SK-N-DZ (cell line): Measurements from ENCODE around the gene TBCK.

ENCODE experiments used
- DNase-seq: peaks from one replicate; pipeline ENCODE4 v3.0.0-alpha.2; 2015; ENCODE audit warnings: low spot score

TBCK gene

GRCh38 chr4:106287353-106287969, 28.5 kb downstream of the TBCK start:
- DNase-seq: no peak

GRCh38 chr4:106286611-106287010, 29.4 kb downstream of the TBCK start:
- DNase-seq: no peak

DNA sequence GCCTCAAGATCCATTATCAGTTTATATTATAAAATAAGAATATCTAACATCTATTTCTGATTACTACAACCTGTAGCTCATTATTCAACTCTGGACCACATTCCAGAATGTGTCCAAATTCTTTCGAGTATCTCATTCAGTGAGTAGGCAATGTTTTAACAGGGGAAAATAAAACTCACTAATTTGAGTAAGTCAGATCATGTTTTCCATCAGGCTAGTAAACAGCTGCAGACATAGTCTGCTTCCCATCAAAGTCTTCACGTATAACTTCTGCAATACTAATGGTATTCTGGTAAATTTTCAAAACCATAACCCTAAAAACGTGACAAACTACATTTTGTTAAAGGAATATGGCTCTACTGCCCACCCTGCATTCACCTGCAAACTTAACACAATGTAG, 31.8 kb downstream of the TBCK start:
- no peak for DNase-seq

- no peak for DNase-seq
Measured at GRCh38 chr4:106277140-106277675, 38.8 kb downstream of the TBCK start.

DNA sequence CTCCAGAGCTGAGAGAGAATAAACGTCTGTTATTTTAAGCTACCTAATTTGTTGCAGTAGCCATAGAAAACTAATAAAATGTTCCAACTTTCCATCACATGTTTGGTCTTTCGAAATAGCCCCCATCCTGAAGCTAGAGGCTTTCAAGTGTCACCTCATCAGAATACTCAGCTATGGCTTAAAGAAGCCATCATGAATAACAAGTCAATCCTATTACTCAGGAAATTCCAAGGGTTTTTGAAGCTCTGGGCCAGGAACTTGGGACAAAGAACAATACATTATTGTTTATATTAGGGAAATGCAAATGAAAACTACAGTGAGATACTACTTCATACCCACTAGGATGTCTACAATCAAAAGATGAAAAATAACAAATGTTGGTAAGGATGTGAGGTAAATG, 42.2 kb downstream of the TBCK start:
- DNase-seq: no peak

DNA sequence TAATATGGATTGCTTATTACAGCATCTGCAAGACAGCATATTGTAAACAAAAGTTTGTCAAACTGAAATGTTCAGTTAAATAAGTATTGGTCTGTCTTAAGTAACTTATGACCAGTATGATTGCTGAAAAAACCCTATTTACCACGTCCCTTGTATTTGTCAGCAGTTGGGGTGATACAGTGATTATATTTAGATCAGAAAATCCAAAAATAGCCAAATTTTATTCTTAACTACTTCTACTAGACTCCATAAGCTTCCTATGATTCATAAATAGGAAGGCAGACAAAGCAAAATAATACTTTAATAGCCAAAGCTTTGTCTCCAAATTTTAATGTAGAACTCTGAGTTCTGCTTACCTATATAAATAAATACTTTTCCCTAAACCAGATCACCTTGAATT, 45.3 kb downstream of the TBCK start:
- DNase-seq: no peak

DNA sequence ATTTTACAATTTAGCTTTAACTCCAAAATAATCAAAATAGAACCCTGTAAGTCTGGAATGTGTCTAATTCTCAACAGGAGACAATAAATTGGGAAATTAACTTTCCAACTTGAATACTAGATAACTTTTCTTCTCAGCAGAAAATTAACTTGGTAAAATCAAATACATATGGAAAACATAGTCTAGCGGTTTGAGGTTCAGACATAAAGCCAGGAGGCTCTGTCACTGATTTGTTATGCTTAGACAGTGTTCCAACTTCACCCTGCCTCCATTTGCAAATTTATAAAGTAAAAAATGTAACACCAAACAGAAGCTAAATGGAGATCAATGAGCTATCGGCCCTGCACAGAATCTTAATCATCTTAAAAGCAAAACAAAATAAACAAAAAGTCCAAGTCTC, 46.3 kb downstream of the TBCK start:
- DNase-seq: no peak

- DNase-seq: no peak
Measured at GRCh38 chr4:106268786-106269185, 47.2 kb downstream of the TBCK start.

GRCh38 chr4:106266201-106266600, 49.8 kb downstream of the TBCK start:
- DNase-seq: peak; percentile 34

DNA sequence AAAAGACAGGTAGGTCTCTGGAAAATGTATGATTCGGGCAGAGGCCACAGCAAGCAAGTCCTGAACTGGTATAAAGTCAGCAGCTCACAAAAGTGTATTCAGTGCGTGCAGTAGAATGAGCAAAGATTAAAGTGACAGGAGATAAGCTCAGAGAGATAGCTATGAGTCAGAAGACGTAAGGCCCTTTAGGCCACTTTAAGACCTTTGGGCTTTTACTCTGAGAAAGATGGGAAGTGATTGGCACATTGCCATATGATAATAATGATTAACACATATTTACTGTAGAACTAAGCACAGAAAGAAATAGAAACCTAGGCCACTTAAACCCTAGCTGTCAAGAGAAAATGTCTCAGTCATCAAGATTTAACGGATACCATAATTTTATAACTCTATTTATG, 51.7 kb downstream of the TBCK start:
- DNase-seq: no peak

DNA sequence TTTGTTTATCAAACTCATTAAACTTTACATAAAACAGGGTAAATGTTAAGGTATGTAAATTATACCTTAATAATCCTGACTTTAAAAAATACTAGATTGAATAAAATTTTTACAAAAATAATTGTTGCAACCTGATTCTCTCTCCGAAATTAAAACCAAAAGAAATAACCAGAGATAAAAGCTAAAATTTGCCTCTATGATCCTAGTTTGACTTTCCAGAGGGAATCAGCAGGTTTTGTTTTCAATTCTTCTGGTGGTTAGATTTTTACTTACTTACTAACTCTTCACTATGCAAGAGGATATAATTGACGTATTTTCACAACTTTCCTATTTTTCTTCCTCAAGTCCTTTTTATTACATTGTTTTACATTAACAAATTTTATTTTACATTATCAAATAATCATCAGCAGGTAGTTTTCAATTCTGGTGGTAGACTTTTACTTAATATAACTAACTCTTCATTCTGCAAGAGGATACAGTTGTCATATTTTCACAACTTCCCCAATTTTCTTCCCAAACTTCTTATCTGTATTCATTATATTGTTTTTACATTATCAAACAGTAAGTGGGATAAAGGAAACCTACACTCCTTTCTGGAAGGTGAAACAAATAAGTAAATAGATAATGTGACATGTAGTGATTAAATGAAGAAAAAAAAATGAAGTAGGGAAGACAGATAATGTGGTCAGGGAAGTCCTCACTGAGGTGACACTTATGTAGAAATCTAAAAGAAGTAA, 52.2 kb downstream of the TBCK start:
- no peak for DNase-seq

DNA sequence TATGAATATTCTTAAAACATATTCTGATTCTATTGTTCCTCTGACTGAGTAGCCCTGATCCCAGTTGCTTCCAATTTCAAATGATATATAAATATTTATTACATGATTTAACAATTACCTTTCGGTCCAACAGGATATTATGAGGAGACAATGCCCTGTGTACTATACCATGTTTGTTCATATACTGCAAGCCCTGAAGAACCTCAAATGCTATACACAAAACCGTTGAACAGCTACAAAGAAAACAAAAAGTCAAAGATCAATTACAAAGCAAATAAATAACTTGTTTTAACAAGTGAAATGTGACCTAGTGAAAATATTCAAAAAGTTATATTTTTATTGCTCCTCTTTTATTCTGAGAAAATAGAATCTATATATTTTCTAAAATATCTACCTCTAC, 54.0 kb downstream of the TBCK start:
- no peak for DNase-seq

- no peak for DNase-seq
Measured at GRCh38 chr4:106258145-106259045, 57.6 kb downstream of the TBCK start.

DNA sequence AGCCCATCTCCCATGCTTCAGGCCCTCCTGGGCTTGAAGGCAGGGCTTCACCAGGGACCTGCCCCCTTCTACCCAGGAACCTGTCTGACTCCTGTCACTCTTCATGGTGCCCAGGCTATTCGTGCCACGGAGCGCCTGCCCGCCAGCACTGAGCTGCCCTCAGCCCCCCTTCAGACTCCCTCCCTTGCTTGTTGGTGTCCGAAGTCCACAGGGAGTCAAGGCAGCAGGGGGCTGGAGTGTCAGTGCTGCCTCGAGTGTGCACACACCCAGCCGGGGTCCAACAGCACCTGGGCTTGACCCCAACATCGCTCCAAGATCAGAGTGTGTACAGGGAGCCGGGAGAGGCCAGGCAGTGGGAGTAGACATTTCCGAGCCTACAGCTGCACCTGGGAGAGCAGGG, 59.8 kb downstream of the TBCK start:
- DNase-seq: no peak

DNA sequence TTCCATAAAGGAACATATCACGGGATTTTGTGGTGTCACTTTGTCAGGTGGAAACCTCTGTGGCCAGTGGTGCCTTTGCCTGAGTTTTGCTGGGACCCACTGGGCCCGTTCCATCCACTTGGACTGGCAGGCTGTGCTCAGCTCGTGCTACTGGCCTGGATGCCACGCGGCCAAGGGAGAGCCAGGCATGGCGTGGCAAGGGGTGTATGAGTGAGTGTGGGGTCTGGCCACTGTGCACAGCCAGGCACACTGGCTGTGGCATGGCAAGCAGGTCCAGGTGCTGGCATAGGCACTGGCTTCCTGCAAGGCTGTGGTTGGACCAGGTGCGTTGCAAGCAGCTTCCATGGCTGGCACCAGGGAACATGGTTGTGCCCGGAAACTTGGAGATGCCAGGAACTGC, 60.8 kb downstream of the TBCK start:
- no peak for DNase-seq

DNA sequence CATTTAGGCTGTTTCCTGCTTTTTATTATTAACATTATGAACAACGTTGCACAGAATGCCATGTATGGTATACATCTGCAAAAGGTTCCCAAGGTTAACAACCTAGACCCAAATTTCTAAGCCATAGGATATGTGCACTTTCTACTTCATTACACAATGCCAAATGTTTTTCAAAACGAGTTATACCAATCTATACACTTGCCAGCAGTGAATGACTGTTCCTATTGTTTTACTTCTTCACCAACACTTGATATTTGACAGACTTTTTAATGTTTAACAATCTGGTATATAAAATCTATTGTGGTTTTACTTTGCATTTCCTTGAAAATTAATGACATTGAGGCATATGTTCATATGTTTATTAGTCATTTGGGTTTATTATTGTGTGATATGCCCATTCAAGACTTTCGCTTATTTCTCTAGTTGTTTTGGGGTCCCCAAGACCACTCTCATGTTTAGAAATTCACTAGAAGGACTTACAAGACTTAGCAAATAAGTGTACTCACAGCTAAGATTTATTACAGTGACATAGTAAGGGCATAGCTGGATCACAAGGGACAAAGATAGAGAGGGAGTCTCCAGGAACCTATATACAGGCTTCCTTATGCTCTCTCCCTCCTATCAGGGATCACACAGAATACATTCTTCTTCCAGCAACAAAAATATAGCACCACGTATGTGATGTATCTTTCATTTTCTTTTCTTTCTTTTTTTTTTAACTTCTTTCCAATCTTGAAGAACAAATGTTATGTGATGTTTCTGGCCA, 62.5 kb downstream of the TBCK start:
- DNase-seq: no peak

DNA sequence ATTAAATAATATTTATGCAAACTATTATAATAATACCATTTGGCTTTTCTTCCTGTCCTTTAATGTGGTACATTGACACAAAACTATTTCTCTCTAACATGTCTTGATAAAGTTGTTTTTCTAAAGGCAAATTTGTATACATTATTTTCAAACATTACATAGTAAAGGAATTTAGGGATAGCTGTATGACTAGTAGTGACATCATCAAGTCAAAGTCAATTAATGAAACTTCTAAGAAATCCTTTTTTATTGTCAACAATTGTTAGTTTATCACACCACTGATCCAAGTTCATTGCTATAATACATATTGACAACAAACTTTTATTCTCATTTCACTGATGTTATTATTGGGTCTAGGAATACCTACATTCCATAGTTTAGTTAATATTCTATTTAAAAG, 68.4 kb downstream of the TBCK start:
- DNase-seq: no peak

- no peak for DNase-seq
Measured at GRCh38 chr4:106246441-106246840, 69.6 kb downstream of the TBCK start.

- DNase-seq: peak; percentile 12
Measured at GRCh38 chr4:106245176-106245575, 70.8 kb downstream of the TBCK start.

DNA sequence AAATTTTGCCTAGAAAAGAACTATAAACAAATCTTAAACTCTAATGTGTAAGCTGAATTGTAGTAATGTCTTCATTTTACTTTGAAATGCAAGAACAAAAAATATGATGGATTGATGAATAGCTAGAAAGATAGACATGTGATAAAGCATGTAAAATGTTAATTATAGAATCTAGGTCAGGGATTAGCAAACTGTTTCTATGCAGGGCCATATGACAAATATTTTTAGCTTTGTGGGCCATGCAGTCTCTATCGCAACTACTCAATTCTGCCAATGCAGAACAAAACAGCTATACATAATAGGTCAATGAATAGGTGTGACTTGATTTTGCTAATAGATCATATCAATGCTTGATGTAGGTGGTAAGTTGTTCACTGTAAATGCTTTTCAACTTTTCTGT, 75.3 kb downstream of the TBCK start:
- DNase-seq: no peak

DNA sequence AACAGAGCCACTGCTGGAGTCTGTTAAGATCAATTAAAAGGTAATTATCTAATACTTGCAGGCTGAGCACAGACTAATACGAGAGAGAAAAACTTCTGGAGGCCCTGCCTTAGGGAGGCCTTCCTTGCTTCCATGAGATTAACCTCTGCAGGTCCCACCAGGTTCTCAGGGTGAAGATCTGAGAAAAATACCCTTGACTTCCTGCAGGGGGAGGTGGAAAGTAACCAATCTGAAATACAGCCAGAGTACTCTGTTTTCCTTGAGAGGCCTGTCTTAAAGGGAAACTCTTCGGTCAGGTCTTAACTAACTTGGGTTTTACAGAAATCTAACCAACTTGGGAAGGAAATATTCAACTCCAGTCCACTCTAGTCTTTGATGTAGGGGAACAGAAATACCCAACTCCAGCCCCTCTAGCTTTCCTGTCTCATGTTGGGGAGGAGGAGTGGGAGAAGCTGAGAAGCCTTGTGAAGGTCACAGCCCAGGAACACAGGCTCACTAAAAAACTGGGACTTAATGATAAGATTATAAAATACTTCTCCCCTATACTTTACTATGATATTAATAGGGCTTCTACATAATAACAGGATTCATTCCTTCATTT, 77.1 kb downstream of the TBCK start:
- DNase-seq: peak; percentile 22
